Stimulated activated memory B cell treated with anti-CD40 and anti-IgM and Interleukin-4, amounts not matched to agents 10 μg/mL and 1 μg/mL and 100 μg/mL, for 72 hours (primary cell): Measurements from ENCODE around the gene LINC00305.

ENCODE experiments used
- ATAC-seq: fragments of 150-1000 bp; cut with Tn5 transposase; 2 replicates; pipeline ENCODE4 v1.10.0; 2021
- H3K27ac Mint-ChIP-seq: one replicate; pipeline ENCODE4 v1.8.0; 2022; ENCODE audit warnings: mild to moderate bottlenecking, mixed read lengths
- H3K27me3 Mint-ChIP-seq: one replicate; pipeline ENCODE4 v1.8.0; 2022; ENCODE audit warnings: mixed read lengths
- H3K36me3 Mint-ChIP-seq: one replicate; pipeline ENCODE4 v1.8.0; 2022; ENCODE audit warnings: mixed read lengths
- H3K4me1 Mint-ChIP-seq: one replicate; pipeline ENCODE4 v1.8.0; 2022; ENCODE audit warnings: mixed read lengths
- H3K4me3 Mint-ChIP-seq: one replicate; pipeline ENCODE4 v1.8.0; 2022; ENCODE audit warnings: mild to moderate bottlenecking, moderate library complexity, mixed read lengths
- H3K9me3 Mint-ChIP-seq: one replicate; pipeline ENCODE4 v1.8.0; 2022; ENCODE audit warnings: mixed read lengths

The LINC00305 gene

DNA sequence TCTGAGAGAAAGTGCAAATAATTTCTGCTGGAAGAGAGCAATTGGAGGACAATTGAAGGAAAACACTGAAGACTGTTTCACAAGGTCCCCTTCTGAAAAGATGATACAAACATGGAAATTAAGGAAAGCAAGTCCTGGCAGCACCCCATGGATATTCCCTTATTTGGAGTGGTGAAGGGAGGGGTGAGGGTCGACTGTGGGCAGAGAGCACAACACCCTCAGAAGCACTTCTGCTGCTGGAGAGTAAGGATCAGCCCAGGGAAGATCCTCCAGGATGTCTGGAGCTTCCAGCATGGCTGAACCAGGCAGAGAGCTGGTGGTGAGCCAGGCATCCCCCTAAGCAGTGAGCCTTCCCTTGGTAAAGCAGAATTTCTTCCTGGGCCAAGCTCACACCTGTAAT is 54.7 kb downstream of the LINC00305 start:
- Mint-ChIP-seq H3K27ac (no peak overlapping the region), H3K36me3 (no peaks in the 10 kb centered on the region), H3K4me3 (no peak overlapping the region), H3K9me3 (peaks cover 3% of the 10 kb centered on the region), H3K4me1 (no peaks in the 10 kb centered on the region), H3K27me3 (peaks cover 21% of the 10 kb centered on the region)
- ATAC-seq = no peak

- H3K4me3 Mint-ChIP-seq = no peak overlapping the region
- ATAC-seq = no peak
- no peaks in the 10 kb centered on the region for H3K4me1 Mint-ChIP-seq
- no peak overlapping the region for H3K27ac Mint-ChIP-seq
- no peaks in the 10 kb centered on the region for H3K36me3 Mint-ChIP-seq
- peaks cover 32% of the 10 kb centered on the region for H3K27me3 Mint-ChIP-seq
- H3K9me3 Mint-ChIP-seq = peaks cover 3% of the 10 kb centered on the region
Measured at GRCh38 chr18:64091526-64091925, 57.4 kb downstream of the LINC00305 start.

DNA sequence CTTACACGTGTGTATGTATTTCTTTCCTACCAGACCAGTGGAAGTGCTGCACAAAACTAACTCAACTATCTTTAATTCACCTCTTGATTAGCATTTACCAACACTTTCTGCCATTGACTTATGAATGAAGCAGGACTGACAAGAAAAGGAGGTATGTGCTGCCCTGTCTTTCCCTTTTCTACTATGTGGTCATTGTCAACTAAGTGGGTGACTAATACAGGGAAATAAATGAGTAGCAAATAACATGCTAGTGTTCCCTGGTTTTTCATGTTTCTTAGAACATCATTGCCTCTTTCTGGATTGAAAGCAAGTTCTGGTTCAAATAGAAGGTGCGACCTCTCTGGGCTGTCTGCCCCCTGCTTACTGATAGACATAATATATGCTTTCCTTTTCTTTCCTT is 58.0 kb downstream of the LINC00305 start:
- Mint-ChIP-seq H3K4me1 (no peaks in the 10 kb centered on the region), H3K27ac (no peak overlapping the region), H3K9me3 (peaks cover 3% of the 10 kb centered on the region), H3K27me3 (peaks cover 32% of the 10 kb centered on the region), H3K4me3 (no peak overlapping the region), H3K36me3 (no peaks in the 10 kb centered on the region)
- ATAC-seq = no peak

DNA sequence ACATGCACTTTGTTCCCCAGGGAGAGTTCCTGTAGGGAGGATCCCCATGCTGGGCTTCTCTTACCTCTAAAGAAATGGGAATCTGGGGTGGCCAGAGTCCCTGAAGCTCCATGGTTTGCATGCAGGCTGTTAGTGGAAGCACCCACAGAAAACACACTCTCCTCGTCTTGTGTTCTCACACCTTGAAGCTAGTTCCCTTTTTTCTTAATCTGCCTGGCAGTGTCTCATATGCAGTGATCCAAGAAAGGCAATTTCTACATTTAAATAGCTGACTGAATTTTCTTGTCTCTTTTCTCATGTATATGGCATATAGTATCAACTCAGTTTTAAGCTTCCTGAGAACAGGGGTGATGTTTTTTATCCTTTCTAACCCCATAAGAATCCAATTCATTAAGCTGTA is 65.0 kb downstream of the LINC00305 start:
- Mint-ChIP-seq H3K27ac (no peak overlapping the region), H3K4me1 (peaks cover 6% of the 10 kb centered on the region), H3K4me3 (no peak overlapping the region), H3K27me3 (peaks cover 8% of the 10 kb centered on the region), H3K36me3 (no peaks in the 10 kb centered on the region), H3K9me3 (no peaks in the 10 kb centered on the region)
- no peak for ATAC-seq

- ATAC-seq = no peak
- Mint-ChIP-seq H3K4me3 (no peak overlapping the region), H3K27ac (no peak overlapping the region), H3K36me3 (no peaks in the 10 kb centered on the region), H3K27me3 (no peaks in the 10 kb centered on the region), H3K9me3 (no peaks in the 10 kb centered on the region), H3K4me1 (peaks cover 6% of the 10 kb centered on the region)
Measured at GRCh38 chr18:64082513-64082912, 66.4 kb downstream of the LINC00305 start.

GRCh38 chr18:64082054-64082453 is 66.8 kb downstream of the LINC00305 start:
- no peak for ATAC-seq
- H3K4me1 Mint-ChIP-seq = peaks cover 6% of the 10 kb centered on the region
- no peaks in the 10 kb centered on the region for H3K9me3 Mint-ChIP-seq
- H3K27ac Mint-ChIP-seq = no peak overlapping the region
- no peaks in the 10 kb centered on the region for H3K27me3 Mint-ChIP-seq
- H3K4me3 Mint-ChIP-seq = no peak overlapping the region
- no peaks in the 10 kb centered on the region for H3K36me3 Mint-ChIP-seq

GRCh38 chr18:64073971-64074370 is 74.9 kb downstream of the LINC00305 start:
- ATAC-seq = no peak
- peaks cover 3% of the 10 kb centered on the region for H3K9me3 Mint-ChIP-seq
- H3K4me3 Mint-ChIP-seq = no peak overlapping the region
- no peak overlapping the region for H3K27ac Mint-ChIP-seq
- H3K36me3 Mint-ChIP-seq = no peaks in the 10 kb centered on the region
- H3K27me3 Mint-ChIP-seq = peaks cover 9% of the 10 kb centered on the region
- H3K4me1 Mint-ChIP-seq = no peaks in the 10 kb centered on the region

DNA sequence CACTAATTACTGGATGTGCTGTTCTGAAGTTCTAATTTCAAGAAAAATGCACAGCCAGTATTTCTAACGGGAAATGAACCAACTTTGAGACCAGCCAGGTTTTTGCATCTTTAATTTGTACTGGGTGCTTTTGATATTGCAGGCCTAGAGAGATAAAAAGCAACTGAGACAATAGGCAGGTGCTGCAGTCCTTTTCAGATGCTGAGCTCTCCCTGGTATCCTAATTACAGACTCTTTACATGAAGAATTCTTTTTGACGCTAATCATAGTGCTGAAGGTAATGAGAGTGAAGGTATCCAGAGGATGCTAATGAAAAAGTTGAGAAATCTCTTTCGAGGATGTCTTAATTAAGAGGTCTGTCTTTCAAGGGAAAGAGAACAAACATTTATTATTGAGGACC is 93.9 kb downstream of the LINC00305 start:
- peaks cover 5% of the 10 kb centered on the region for H3K9me3 Mint-ChIP-seq
- H3K27ac Mint-ChIP-seq = no peak overlapping the region
- H3K4me3 Mint-ChIP-seq = no peak overlapping the region
- no peaks in the 10 kb centered on the region for H3K36me3 Mint-ChIP-seq
- H3K4me1 Mint-ChIP-seq = no peaks in the 10 kb centered on the region
- no peak for ATAC-seq
- no peaks in the 10 kb centered on the region for H3K27me3 Mint-ChIP-seq

DNA sequence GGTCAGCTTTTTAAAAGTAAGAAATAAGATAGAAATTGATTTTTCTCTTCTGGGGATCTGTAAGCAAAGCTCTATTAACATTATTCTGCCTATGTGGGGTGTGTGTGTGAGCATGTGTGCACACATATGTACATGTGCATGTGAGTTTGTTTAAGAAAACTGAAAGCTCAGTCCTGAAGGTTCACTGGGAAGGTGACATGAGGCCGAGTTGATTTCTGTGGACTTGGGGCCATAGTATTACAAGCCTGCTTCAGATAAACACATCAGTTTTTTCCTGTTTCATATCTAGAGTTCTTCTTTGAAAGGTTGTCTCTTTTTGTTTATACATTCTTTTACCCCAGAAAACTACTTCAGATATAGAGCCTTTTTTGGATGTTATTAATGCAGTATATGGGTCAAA is 95.6 kb downstream of the LINC00305 start:
- no peak overlapping the region for H3K27ac Mint-ChIP-seq
- H3K9me3 Mint-ChIP-seq = no peaks in the 10 kb centered on the region
- no peak for ATAC-seq
- no peaks in the 10 kb centered on the region for H3K27me3 Mint-ChIP-seq
- H3K4me3 Mint-ChIP-seq = no peak overlapping the region
- H3K4me1 Mint-ChIP-seq = no peaks in the 10 kb centered on the region
- H3K36me3 Mint-ChIP-seq = no peaks in the 10 kb centered on the region

- H3K36me3 Mint-ChIP-seq = no peaks in the 10 kb centered on the region
- no peaks in the 10 kb centered on the region for H3K27me3 Mint-ChIP-seq
- no peak for ATAC-seq
- no peak overlapping the region for H3K4me3 Mint-ChIP-seq
- no peaks in the 10 kb centered on the region for H3K4me1 Mint-ChIP-seq
- no peak overlapping the region for H3K27ac Mint-ChIP-seq
- no peaks in the 10 kb centered on the region for H3K9me3 Mint-ChIP-seq
Measured at GRCh38 chr18:64052772-64053171, 96.1 kb downstream of the LINC00305 start.

GRCh38 chr18:64044616-64045015 is 104.3 kb downstream of the LINC00305 start:
- H3K9me3 Mint-ChIP-seq = no peaks in the 10 kb centered on the region
- ATAC-seq = no peak
- no peaks in the 10 kb centered on the region for H3K27me3 Mint-ChIP-seq
- no peaks in the 10 kb centered on the region for H3K36me3 Mint-ChIP-seq
- H3K4me1 Mint-ChIP-seq = no peaks in the 10 kb centered on the region
- H3K27ac Mint-ChIP-seq = no peak overlapping the region
- H3K4me3 Mint-ChIP-seq = no peak overlapping the region

DNA sequence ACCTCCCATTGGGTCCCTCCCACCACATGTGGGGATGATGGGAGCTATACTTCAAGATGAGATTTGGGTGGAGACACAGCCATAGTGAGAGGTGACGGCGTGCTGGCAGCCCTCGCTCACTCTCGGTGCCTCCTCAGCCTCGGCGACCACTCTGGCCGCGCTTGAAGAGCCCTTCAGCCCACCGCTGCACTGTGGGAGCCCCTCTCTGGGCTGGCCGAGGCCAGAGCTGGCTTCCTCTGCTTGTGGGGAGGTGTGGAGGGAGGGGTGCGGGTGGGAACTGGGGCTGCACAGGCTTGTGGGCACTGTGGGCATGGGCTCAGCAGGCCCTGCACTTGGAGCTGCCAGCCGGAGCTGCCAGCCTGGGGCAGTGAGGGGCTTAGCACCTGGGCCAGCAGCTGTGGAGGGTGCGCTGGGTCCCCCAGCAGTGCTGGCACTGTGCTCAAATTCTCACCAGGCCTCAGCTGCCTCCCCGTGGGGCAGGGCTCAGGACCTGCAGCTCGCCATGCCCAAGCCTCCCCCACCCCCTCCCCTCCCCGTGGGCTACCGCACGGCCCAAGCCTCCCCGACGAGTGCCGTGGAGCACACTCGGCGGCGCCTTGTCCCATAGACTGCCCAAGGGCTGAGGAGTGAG is 106.0 kb downstream of the LINC00305 start:
- no peaks in the 10 kb centered on the region for H3K4me1 Mint-ChIP-seq
- no peaks in the 10 kb centered on the region for H3K36me3 Mint-ChIP-seq
- H3K27ac Mint-ChIP-seq = no peak overlapping the region
- H3K4me3 Mint-ChIP-seq = no peak overlapping the region
- no peaks in the 10 kb centered on the region for H3K27me3 Mint-ChIP-seq
- no peaks in the 10 kb centered on the region for H3K9me3 Mint-ChIP-seq
- peak; percentile 11 for ATAC-seq

GRCh38 chr18:64037812-64038414 is 111.0 kb downstream of the LINC00305 start:
- Mint-ChIP-seq H3K4me1 (no peaks in the 10 kb centered on the region), H3K9me3 (no peaks in the 10 kb centered on the region), H3K27me3 (no peaks in the 10 kb centered on the region), H3K36me3 (no peaks in the 10 kb centered on the region), H3K4me3 (no peak overlapping the region), H3K27ac (no peak overlapping the region)
- no peak for ATAC-seq

GRCh38 chr18:64032312-64032711 is 116.6 kb downstream of the LINC00305 start:
- Mint-ChIP-seq H3K9me3 (no peaks in the 10 kb centered on the region), H3K36me3 (no peaks in the 10 kb centered on the region), H3K27me3 (peaks cover 8% of the 10 kb centered on the region), H3K4me1 (peaks cover 19% of the 10 kb centered on the region), H3K4me3 (no peak overlapping the region), H3K27ac (peak overlapping the region; percentile 16)
- ATAC-seq = no peak

DNA sequence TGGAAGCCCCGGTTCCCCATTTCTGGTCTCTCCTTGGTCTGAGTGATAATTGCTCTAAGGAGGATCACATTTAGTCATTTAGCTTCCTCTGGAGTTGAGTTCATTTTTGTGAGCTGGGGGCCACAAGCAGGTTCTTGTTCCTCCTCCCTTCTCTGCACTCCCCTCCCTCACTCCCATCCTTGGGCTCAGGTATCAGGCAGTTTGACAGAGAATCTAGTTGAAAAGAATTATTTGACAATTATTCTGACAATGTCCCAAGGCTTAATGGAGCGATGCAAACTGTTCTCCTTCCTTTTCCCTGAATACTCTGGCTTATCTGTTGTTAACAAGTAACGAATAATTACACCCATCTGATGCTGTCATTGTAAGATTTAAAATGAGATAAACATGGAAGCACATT is 117.5 kb downstream of the LINC00305 start:
- Mint-ChIP-seq H3K27ac (no peak overlapping the region), H3K36me3 (no peaks in the 10 kb centered on the region), H3K27me3 (peaks cover 14% of the 10 kb centered on the region), H3K4me1 (peaks cover 21% of the 10 kb centered on the region), H3K9me3 (no peaks in the 10 kb centered on the region), H3K4me3 (no peak overlapping the region)
- no peak for ATAC-seq
